Right ventricle myocardium superior (tissue), 1 donor: ENCODE results near the gene GALNT9. TPM values are rescaled to one million over a fixed set of nuclear protein-coding genes. Genes with fewer than 3 reads are reported as not detected.
"Not testable (repeated sequence)": the region's sequence is repeated elsewhere in the genome, so short reads cannot be mapped to it uniquely, and the experiment has no call there.

Experiments
- ATAC-seq: fragments of 200-7000 bp; cut with Tn5 transposase; one replicate; pipeline ENCODE4 v1.9.1; 2020; ENCODE audit warnings: mild to moderate bottlenecking; ENCODE audit not compliant: poor library complexity
- DNase-seq: peaks from one replicate; pipeline ENCODE4 v3.0.0-alpha.2; 2020
- intact Hi-C: fragments of 100-400 bp; cut with DNase I; formaldehyde crosslinking; loops from one replicate; pipeline ENCODE4 v1.11.2; 2022
- total RNA-seq: library from RNA; stranded (reverse); fragmentation: NEBNext Ultra II Directional; extraction: Animal tissue kit (Norgen Biotek cat#: 25700); gene quantifications from one replicate; pipeline ENCODE4 v1.2.1, GENCODE V29; 2021
- donor health status: DM: no; HTN: yes; CAD: no; lungs with severe emphysema.

The GALNT9 gene
- total RNA-seq, 1 donor from 2014 or later, result not detected

DNA sequence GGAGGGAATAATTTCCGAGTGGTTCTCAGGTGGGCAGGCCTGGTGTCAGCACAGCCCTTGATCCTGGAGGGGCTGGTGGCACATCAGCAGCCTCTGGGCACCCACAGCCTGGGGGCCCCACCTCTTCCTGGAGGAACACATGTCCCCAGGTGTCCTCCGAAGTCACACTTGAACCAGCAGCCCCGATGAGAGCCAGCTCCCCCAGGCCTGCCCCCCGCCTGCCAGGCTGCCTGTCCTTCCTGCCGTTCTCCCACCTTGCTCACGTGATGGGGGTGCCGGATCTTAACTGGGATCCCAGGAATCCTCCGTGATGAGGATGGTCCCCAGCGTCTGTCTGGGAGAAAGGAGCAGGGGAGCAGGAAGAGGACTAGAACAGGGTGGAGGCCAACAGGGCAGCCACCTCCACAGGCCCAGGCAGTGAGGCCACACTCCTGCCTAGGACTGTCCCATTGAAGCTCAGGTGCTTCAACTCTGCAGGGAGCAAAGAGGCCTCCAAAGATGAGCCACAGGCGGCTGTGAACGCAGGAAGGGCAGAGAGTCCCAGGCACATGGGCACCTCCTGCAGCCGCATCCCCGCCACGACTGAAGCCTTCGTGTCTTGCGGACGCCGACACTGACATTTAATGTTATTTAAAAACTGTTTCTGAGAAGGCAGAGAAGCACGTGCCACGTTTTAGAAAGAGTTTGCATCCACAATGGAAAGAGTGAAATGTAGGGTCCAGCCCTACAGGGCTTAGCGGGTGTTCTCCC is 77.5 kb downstream of the GALNT9 start:
- ATAC-seq (no peak), DNase-seq (peak; percentile 30)
- intact Hi-C loops, result no loop called here

DNA sequence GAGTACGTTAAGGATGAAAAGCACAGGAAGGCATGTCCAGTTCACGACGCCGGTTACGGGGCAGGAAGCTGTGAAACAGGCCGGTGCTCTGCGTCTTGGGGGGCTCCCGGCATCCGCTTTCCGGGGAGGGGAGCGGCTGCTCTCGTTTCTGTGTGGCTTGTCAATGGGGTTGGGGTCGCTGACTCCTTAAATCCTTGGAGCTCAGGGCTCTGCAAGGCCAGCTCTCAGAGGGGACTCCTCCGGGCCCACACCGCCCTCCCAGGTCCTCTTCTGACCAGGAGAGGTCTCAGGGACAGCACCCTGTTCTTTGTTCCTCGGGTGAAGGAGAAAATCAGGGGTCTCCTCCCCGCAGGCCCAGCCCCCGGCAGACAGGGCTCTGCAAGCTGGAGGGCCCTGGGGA is 78.1 kb downstream of the GALNT9 start:
- no peak for ATAC-seq
- peak; percentile 22 for DNase-seq
- intact Hi-C loops, result no loop called here

DNA sequence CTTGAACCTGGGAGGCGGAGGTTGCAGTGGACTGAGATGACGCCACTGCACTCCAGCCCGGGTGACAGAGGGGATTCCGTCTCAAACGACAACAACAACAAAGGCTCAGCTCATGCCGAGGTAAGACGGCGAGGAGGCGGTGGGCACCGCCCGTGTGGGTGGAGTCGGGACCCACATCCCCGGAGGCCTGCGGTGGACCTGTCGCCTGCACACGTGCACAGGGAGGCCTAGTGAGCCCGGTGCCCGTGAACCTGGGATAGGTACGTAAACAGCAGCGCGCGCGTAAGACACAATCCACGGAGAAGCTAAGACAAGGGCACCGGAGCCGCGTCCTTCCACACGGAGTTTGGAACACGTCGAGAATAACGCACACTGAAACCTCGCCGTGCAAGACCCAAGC is 78.7 kb downstream of the GALNT9 start:
- ATAC-seq, result no peak
- intact Hi-C loops, result no loop called here
- DNase-seq, result peak; percentile 26

DNA sequence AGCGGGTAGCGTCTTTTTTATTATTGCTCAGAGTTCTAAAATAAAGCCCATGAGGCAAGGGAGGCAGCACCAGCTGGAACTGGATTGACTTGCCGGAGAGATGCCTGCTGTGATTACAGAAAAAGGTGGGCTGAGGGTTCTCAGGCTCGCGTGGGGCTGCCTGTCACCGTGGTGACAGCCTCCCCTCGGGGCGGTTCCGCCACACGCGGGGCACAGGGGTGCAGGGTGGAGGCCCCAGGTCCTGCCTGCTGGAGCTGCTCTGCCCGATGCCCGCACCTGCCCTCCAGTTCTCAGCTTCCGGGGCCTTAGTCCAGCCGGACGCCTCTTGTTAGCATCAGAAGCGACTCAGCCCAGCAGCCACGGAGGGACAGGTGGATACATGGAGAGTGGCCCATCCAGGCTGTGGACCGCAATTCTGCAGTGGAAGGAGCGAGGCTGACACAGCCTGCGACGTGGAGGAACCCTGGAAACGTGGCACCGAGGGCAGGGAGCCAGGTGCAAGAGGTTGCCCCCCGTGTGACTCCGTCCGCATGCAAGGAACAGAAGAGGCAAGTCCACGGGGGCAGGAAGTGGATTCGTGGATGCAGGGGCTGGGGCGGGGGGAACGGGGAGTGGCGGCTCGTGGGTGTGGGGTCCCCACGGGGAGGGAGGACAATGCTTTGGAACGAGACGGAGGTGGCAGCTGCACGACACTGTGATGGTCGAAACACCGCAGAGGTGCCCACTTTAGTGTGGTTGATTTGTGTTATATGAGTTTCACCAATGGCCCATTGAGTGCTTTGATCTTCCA is 79.5 kb downstream of the GALNT9 start:
- DNase-seq, result peak; percentile 13
- ATAC-seq, result no peak
- intact Hi-C loops, result no loop called here

DNA sequence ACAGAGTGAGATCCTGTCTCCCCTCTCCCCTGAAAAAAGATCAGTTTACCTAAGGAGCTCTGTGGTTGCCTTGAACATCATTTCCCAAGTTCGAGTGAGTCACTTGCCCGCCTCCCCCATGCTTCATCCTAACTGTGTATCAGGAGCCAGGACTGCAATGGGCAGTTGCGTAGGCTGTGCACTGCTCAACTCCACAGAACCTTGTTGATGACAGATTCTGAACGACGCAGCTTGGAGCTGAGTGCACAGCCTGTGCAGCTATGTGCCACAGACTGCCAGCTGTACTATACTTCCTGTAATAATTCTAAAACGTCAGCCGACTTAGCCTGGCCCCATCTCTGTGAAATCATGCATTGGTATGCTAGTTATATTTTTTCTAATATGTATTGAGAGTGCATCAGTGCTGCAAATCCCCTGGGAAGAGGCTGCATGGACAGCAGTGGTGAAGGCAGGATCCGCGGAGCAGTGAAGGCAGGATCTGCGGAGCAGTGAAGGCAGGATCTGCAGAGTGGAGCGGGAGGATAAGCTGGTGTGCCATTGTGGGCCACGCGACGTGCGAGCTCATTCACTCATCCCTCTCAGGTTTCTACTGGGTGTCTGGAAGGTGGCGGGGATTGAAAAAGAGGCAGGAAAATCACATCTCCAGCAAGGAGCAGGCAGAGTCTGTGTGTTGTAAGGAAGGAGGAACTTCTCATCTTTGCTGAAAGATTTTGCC is 80.8 kb downstream of the GALNT9 start:
- peak; percentile 8 for DNase-seq
- ATAC-seq, result no peak
- intact Hi-C loops, result no loop called here

DNA sequence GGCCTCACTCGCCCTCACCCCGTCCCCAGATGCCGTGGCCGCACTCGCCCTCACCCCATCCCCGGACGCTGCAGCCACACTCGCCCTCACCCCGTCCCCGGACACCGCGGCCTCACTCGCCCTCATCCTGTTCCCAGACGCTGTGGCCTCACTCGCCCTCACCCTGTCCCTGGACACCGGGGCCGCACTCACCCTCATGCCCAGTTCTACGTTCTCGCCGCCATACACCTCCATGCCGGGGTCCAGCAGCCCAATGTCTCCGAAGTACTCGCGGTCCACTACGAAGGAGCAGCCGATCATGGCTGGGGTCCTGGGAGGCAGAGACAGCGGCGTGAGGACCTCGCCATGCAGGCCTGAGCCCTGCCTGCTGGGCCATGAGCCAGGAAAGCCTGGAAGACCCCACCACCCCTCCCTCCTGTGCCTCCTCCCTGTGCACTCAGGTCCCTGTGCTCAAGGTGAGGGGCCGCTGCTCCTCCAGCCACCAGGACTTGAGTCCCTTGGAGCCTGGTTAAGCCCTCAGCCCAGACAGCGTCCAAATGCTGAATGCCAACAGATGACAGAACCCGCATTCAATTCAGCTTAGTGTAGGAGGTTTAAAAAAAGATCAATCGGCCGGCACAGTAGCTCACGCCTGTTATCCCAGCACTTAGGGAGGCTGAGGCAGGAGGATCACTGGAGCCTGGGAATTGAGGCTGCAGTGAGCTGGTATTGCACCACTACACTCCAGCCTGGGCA is 81.5 kb downstream of the GALNT9 start:
- DNase-seq, result no peak
- intact Hi-C loops, result no loop called here
- no peak for ATAC-seq

DNA sequence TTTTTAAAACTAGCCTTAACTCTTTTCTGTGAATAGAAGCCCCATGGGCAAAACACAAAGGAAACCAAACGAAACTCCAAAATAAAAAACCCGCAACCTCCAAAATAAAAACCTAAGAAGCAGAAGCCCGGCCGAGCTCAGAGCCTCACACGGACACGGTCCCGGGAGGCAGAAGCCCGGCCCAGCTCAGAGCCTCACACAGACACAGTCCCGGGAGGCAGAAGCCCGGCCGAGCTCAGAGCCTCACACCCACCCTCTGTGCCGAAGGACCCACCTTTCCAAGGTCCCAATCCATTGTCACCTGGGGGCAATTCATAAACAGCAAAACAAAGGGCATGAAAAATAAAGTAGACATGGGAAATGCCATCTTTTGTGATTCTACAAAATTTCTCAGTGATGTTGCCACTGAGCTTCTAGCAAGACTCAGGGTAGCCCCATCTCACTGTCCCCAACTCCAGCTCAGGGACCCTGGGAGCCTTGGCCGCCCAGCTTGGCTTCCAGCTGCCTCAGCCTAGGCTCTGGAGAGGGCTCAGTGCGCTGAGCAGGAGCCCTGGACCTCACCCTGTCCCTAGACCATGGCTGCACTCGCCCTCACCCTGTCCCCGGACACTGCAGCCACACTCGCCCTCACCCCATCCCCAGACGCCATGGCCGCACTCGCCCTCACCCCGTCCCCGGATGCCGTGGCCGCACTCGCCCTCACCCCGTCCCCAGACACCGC is 82.2 kb downstream of the GALNT9 start:
- ATAC-seq (no peak), DNase-seq (peak; percentile 33)
- intact Hi-C loops, result no loop called here

DNA sequence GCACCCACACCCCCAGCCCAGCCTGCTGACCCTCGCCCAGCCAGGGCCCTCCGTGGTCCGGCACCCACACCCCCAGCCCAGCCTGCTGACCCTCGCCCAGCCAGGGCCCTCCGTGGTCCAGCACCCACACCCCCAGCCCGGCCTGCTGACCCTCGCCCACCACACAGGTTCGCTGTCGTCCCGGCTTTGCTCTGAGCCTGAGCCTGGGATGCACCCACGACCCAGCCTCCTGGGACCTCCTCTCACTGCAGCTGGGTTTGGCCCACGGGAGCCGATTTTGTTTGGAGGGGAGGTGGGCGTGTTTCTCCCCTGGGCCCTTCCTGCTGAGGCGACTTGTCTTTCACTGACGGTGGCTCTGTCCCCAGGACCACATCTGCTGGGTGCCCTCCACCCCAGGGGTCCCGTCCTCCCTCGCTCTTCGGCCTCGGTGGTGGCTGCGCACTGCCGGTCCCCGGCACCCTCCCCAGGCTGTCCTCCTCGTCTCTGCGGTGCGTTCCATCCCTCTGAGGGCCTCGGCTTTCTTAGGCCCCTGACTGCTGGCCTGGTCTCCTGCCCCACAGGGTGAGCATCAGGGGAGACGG is 83.8 kb downstream of the GALNT9 start:
- ATAC-seq (no peak), DNase-seq (no peak)
- intact Hi-C loops, result no loop called here

DNA sequence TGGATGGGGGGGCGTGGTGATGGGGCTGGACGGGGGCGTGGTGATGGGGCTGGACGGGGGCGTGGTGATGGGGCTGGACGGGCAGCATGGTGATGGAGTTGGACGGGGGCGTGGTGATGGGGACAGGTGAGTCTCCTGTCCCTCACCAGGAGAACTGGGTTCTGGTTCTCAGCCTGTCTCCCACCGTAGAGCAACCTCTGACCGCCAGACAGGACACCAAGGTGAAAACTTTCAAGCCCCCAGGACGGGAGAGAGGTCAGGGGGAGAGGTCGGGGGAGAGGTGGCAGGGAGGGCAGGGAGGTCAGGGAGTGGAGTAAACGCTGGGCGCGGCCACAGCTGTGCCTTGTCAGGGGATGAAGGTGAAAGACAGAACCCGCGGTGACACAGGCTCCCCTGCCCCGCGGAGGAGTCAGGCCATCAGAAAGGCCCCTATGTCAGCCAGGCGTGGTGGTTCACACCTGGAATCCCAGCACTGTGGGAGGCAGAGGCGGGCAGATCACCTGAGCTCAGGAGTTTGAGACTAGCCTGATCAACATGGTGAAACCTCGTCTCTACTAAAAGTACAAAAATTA is 84.6 kb downstream of the GALNT9 start:
- no peak for DNase-seq
- intact Hi-C loops, result no loop called here
- ATAC-seq, result no peak

DNA sequence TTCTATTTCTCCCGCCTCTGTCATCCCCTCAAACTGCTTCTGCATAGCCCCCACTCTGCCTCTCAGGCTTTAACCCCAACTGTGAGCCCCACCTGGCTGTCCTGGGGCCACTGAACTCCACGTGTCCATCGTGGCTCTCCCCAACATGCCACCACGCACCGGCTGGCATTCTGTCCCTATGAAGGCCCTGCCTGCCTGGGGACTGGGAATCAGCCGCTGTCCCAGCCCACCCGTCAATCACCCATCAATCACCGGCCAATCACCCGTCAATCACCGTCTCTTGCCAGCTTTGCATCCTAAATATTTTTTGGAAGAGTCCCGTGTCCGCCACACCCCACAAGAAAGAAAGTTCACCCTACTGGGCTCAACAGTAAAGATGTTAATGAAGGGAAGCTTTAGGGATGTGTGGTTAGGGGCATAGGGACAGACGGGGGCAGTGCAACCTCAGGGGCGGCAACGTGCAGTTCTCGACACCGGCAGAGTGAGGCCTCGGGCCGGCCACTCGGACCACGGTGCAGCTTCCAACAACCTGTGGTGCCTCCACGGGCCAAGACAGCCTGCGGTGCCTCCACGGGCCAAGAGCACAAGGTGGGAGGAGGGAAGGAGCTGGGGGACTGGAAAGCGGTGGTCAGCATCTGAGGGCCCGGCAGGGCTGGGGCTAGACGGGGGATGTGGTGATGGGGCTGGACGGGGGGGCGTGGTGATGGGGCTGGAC is 85.6 kb downstream of the GALNT9 start:
- intact Hi-C loops, result no loop called here
- ATAC-seq (no peak), DNase-seq (no peak)

DNA sequence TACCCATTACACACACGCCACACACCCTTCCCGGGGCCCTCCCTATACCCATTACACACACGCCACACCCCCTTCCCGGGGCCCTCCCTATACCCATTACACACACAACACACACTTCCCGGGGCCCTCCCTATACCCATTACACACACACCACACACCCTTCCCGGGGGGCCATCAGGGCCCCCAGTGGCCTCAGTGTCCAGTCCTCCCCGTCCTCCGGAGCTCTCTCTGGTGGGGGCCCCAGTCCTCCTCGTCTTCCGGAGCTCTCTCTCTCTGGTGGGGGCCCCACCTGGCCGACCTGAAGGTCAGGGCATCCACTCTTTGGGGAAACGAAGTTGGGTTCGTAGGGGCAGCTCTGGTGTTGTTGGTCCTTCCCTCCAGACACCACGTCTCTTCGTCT is 86.2 kb downstream of the GALNT9 start:
- ATAC-seq, DNase-seq: not testable (repeated sequence)

DNA sequence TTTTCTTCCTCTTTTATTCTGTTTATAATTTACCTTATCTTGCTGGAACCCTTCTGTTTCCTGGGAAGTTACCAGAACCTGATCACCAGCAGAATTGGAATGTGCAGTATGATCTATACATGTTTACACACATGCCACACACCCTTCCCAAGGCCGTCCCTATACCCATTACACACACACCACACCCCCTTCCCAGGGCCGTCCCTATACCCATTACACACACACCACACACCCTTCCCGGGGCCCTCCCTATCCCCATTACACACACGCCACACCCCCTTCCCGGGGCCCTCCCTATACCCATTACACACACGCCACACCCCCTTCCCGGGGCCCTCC is 88.8 kb downstream of the GALNT9 start:
- ATAC-seq, intact Hi-C loops, DNase-seq: not testable (repeated sequence)

More for the DNA sequence above, 86.2 kb downstream of the GALNT9 start:
- intact Hi-C loops, result not testable (repeated sequence)

DNA sequence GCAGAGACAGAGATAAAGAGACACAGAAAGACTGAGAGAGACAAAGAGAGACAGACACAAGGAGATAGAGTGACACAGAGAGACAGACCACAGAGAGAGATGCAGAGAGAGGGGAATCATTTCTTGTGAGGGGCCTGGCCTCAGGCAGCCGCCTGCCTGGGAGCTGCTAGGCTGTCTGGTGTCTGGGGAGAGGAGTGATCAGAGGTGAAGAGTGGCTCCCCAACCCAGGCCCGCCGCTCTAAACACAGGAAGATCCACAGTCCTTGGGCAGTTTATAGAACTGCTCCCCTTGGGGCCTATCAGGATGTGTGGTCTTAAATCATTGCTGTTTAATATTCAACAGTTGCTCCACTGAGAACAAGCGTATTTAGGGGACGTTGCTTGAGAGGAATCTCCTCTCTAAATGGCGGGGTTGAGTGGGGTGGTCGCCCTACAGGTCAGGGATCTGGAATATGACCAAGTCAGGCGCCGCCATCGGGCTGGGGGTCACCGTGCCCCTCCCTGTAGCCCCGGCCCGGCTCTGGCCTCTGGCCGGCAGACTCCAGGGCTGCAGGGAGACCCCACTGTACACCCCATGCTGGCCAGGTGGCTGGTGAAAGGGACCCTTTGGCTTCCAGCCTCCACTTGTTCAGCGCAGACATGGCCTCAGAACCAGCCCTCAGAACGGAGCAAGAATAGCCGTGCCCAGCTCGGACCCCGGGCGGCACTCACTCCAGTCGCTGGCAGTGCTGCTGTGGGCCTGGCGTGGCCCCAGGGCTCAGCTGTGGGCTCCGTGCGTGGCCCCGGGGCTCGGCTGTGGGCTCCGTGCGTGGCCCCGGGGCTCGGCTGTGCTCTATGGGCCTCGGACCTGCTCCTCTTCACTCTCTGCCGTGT is 89.4 kb downstream of the GALNT9 start:
- intact Hi-C loops, result no loop called here
- no peak for ATAC-seq
- DNase-seq, result no peak

DNA sequence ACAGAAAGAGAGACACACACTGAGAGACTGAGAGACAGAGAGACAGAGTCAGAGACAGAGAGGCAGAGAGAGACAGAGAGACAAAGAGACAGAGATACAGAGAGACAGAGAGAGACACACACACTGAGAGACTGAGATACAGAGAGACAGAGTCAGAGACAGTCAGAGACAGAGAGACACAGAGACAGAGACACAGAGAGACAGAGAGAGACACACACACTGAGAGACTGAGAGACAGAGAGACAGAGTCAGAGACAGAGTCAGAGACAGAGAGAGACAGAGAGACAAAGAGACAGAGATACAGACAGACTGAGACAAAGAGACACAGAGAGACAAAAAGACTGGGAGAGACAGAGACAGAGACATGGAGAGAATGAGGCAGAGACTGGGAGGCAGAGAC is 90.0 kb downstream of the GALNT9 start:
- ATAC-seq (no peak), DNase-seq (no peak)
- intact Hi-C loops, result no loop called here

DNA sequence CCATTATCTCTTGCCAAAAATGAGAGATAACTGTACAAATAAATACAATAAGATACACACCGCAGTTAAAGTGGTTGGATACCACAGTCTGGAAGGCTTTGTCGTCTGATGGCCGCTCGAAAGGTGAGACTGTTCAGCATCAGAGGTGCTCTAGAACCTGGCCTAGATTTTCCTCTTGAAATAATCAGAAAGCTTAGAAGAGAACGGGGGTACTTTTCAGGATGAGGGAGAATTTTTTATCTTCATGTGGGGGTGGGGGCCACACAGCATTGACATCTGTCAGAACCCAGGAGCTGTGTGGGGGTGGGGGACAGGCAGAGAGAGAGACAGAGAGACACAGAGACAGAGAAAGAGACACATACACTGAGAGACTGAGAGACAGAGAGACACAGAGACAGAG is 90.5 kb downstream of the GALNT9 start:
- intact Hi-C loops, result no loop called here
- no peak for DNase-seq
- ATAC-seq, result no peak

DNA sequence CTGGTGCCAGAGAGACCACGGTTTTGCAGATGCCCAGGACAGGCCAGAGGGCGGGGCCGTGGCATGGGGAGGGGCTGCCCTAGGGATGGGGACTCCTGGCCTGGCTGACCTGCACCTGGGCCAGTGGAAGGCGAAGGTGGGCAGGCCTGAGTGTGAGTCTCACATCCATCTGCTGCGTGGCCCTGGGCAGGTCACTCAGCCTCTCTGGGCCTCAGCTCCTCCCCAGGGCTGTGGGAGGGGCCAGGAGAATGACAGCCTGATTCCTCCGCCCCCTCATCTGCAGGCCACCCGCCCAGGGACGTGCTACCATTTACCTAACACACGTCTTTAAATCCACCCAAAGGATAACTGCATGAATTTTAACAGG is 90.9 kb downstream of the GALNT9 start:
- ATAC-seq (no peak), DNase-seq (no peak)
- intact Hi-C loops, result no loop called here
